GM12873 (cell line): ENCODE results near the gene MARCHF9.

Experiments used
- TF ChIP-seq, protein P1 (sequence below): IDR thresholded peaks from 2 replicates; pipeline ENCODE4 v1.5.1; 2012; ENCODE audit warnings: low read depth, mild to moderate bottlenecking, moderate library complexity, low read length, control low read depth; ENCODE audit not compliant: insufficient read depth; ENCODE audit errors: missing control alignments

Gene MARCHF9

GRCh38 chr12:57776247-57776587 is 21.3 kb downstream of the MARCHF9 start:
- TF ChIP-seq, protein P1, sequence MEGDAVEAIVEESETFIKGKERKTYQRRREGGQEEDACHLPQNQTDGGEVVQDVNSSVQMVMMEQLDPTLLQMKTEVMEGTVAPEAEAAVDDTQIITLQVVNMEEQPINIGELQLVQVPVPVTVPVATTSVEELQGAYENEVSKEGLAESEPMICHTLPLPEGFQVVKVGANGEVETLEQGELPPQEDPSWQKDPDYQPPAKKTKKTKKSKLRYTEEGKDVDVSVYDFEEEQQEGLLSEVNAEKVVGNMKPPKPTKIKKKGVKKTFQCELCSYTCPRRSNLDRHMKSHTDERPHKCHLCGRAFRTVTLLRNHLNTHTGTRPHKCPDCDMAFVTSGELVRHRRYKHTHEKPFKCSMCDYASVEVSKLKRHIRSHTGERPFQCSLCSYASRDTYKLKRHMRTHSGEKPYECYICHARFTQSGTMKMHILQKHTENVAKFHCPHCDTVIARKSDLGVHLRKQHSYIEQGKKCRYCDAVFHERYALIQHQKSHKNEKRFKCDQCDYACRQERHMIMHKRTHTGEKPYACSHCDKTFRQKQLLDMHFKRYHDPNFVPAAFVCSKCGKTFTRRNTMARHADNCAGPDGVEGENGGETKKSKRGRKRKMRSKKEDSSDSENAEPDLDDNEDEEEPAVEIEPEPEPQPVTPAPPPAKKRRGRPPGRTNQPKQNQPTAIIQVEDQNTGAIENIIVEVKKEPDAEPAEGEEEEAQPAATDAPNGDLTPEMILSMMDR, result no peak

- TF ChIP-seq, protein P1, result no peak
Measured at GRCh38 chr12:57777367-57777766, 22.5 kb downstream of the MARCHF9 start.

DNA sequence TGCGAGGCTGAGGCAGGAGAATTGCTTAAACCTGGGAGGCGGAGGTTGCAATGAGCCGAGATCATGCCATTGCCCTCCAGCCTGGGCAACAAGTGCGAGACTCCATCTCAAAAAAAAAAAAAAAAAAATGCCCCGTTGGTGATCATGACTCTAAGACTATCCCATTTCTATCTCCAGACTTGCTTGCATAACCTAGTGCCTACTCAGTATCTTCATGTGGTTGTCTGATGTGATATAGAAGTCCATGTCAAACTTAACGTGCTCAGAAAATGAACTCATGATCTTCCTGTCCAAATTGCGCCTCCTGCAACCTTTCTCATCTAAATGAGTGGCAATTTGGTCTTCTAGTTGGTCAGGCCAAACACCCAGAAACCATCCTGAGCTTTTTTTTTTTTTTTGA is 23.0 kb downstream of the MARCHF9 start:
- TF ChIP-seq, protein P1, result no peak

DNA sequence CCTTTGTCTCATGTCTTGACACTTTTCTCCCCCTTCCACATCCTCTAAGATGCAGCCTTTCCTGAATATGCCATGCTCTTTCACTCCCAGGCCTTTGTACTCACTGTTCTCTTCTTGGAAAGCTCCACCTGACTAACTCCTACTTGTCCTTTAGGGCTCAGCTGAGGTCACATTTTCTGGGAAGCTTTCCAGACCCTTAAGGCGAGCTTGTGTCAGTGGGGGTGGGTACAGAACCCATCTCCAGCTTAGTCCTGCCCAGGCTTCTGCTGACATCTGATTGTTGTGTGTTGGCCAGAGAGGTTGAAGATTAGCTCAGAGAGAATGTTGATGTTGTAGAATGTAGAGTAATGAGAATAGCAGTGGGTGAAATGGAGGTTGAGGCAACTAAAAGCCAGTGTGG is 24.8 kb downstream of the MARCHF9 start:
- TF ChIP-seq, protein P1, result no peak

DNA sequence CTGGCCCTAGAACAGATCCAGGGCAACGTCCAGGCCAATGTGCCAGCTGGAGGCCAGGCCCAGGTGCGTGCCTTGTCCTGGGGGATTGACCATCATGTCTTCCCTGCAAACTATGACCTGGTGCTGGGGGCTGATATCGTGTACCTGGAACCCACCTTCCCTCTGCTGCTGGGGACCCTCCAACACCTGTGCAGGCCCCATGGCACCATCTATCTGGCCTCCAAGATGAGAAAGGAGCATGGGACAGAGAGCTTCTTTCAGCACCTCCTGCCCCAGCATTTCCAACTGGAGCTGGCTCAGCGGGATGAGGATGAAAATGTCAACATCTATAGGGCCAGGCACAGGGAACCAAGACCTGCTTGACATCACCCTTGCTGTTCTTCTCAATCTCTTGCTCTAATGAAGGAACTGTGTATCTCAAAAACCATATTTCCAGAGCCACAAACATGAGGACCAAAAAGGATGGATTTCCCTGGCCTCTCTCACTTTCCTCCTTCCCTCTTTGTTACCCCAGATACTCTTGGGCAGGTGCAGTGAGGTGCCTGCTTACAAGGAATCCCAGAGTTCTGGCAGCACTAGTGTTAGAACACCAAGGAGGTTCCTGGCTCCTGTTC is 25.5 kb downstream of the MARCHF9 start:
- TF ChIP-seq, protein P1, result no peak

GRCh38 chr12:57781244-57781643 is 26.3 kb downstream of the MARCHF9 start:
- TF ChIP-seq, protein P1, result no peak

- TF ChIP-seq, protein P1, result no peak
Measured at GRCh38 chr12:57781801-57782200, 26.9 kb downstream of the MARCHF9 start.
